ENCODE data around the gene AKAP8.

The AKAP8 gene

GRCh38 chr19:15330801-15331418 is 48.7 kb downstream of the AKAP8 start:
- DNase-seq, result no peak

GRCh38 chr19:15328312-15328711 is 51.3 kb downstream of the AKAP8 start:
- no peak for DNase-seq

- DNase-seq, result no peak
These were observed 54.6 kb downstream of the AKAP8 start for GRCh38 chr19:15324791-15325519.

- no peak for DNase-seq
These were observed 55.9 kb downstream of the AKAP8 start for GRCh38 chr19:15323496-15324235.

GRCh38 chr19:15321739-15322138 is 57.8 kb downstream of the AKAP8 start:
- DNase-seq, result no peak

- no peak for DNase-seq
These were observed 59.5 kb downstream of the AKAP8 start for GRCh38 chr19:15320116-15320515.

- DNase-seq, result no peak
These were observed 61.3 kb downstream of the AKAP8 start for GRCh38 chr19:15318241-15318691.

- DNase-seq, result no peak
These were observed 62.1 kb downstream of the AKAP8 start for GRCh38 chr19:15317392-15318071.

- no peak for DNase-seq
These were observed 63.1 kb downstream of the AKAP8 start for GRCh38 chr19:15316498-15316897.

GRCh38 chr19:15315101-15315500 is 64.5 kb downstream of the AKAP8 start:
- DNase-seq, result no peak

GRCh38 chr19:15313649-15314279 is 65.8 kb downstream of the AKAP8 start:
- DNase-seq, result no peak

- no peak for DNase-seq
These were observed 72.4 kb downstream of the AKAP8 start for GRCh38 chr19:15307169-15307568.

GRCh38 chr19:15305582-15306334 is 73.8 kb downstream of the AKAP8 start:
- no peak for DNase-seq

GRCh38 chr19:15304140-15304705 is 75.4 kb downstream of the AKAP8 start:
- no peak for DNase-seq
